ENCODE results near the gene IGF2BP1.

- TF ChIP-seq, protein P1, sequence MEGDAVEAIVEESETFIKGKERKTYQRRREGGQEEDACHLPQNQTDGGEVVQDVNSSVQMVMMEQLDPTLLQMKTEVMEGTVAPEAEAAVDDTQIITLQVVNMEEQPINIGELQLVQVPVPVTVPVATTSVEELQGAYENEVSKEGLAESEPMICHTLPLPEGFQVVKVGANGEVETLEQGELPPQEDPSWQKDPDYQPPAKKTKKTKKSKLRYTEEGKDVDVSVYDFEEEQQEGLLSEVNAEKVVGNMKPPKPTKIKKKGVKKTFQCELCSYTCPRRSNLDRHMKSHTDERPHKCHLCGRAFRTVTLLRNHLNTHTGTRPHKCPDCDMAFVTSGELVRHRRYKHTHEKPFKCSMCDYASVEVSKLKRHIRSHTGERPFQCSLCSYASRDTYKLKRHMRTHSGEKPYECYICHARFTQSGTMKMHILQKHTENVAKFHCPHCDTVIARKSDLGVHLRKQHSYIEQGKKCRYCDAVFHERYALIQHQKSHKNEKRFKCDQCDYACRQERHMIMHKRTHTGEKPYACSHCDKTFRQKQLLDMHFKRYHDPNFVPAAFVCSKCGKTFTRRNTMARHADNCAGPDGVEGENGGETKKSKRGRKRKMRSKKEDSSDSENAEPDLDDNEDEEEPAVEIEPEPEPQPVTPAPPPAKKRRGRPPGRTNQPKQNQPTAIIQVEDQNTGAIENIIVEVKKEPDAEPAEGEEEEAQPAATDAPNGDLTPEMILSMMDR (conservative IDR thresholded peaks at IDR 0.05 in 1 of 2, IDR thresholded peaks at IDR 0.05 in 1 of 2; ENCODE audit: low read depth in 1 of 2, low read length in 2 of 2) = no peak
- TF ChIP-seq EZH2 (IDR thresholded peaks at IDR 0.05; ENCODE audit: low read length, missing control alignments) = no peak
Measured at GRCh38 chr17:49090878-49091594, 93.9 kb downstream of the IGF2BP1 start.
